HG03565 (cell line): ENCODE results near the gene XRCC3.

Experiments
- ATAC-seq: cut with Tn5 transposase; IDR thresholded peaks from one replicate; pipeline ENCODE4 v1.9.1; 2021; ENCODE audit warnings: mild to moderate bottlenecking, moderate library complexity; ENCODE audit not compliant: unreplicated experiment

Gene XRCC3

DNA sequence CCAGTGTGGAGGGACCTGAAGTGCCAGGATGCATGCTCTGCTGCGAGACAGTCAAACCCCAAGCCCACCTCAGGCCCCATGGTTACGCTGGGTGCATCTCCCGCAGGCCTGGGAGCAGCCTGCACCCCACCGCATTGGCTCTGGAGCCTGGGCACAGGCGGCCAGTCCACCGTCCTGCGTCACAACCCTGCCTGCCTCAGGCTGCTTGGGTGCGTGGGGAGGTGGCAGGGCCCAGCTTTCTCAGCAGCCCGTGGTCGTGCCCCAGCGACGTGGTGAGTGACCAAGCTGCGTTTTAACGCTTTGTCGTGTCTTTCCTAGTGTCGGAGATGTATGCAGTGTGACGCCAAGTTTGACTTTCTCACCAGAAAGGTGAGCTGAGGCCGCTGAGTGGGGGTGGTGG lies 11.2 kb upstream of the XRCC3 start:
- no peak for ATAC-seq

- no peak for ATAC-seq
Observed at GRCh38 chr14:103725739-103726395, 10.6 kb upstream of the XRCC3 start.

- no peak for ATAC-seq
Observed at GRCh38 chr14:103725001-103725682, 9.9 kb upstream of the XRCC3 start.

DNA sequence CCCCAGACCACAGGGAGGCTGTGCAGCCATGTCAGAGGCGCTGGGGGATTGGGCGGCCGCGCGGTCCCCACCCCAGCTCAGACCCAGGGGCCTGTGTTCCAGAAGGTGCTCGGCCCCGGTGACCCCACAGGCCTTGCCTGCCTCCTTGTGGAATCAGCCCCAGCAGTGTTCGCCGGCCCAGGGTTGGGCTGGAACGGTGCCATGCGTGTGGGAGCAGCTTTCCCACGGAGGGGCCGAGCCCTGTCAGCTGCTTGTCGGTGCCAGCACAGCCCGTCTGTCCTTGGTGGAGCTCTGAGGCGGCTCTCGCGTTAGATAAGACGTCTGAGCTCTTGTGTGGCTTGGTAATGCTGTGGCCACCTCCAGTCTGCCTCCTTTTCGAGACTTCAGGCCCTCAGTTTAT lies 8.9 kb upstream of the XRCC3 start:
- ATAC-seq = no peak

DNA sequence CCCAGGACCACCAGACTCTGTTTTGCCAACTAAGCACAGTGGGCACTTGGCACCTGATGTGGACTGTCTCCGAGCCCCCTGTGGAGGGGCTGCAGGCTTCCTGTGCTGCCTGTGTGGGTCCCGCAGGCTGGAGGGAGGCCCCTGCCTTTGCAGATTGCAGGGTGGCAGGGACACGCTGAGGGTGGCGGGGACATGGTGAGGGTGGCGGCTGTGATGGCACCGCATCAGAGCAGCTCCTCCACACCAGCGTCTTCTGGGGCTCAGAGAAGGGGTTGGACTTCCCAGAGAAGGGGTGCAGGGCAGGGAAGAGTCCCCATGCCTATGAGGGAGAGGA lies 8.5 kb upstream of the XRCC3 start:
- ATAC-seq = no peak

- no peak for ATAC-seq
Observed at GRCh38 chr14:103721334-103722120, 6.3 kb upstream of the XRCC3 start.

- no peak for ATAC-seq
Observed at GRCh38 chr14:103719751-103720150, 4.5 kb upstream of the XRCC3 start.

DNA sequence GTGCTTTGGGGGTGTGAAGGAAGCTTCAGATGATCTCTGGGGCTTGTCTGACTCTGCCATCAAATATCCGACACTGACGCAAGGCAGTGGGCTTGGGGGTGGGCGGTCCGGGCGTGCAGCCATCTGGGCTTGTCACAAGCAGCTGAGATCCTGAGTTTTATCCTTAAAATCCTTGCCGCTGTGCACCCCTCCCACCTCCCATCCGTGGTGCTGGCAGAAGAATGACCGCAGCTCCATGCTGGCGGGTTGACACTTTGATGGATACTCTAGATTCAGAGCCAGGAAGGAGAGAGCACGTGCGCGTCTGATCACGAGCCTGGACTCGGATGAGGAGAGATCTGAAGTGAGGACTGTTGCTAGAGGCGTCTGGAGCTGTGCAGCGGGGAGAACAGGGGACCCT lies 3.3 kb upstream of the XRCC3 start:
- no peak for ATAC-seq

DNA sequence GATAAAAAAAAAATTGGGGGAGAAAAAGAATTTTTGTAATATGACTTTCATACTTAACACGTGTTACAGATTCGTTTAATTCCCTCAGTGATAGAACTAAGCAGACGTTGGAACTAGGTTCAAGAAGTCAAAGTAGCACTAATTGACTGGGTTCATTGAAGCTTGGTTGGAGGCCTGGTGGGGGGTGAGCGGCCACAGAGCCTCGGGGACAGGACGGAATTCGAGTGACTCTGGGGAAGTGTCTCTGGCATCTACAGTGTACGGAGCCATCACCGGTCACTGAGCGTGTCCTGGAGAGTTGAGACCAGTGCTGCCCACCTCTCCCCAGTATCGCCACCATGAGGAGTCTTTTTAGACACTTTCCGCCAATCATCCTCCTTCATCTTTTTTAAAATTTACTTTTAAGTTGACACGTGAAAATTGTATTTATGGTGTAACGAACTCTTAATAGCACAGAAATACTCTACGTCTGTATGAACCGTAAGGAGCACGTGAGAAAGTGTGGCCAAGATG lies 1.7 kb upstream of the XRCC3 start:
- no peak for ATAC-seq

GRCh38 chr14:103716091-103716801 lies 995 bp upstream of the XRCC3 start:
- ATAC-seq = no peak

DNA sequence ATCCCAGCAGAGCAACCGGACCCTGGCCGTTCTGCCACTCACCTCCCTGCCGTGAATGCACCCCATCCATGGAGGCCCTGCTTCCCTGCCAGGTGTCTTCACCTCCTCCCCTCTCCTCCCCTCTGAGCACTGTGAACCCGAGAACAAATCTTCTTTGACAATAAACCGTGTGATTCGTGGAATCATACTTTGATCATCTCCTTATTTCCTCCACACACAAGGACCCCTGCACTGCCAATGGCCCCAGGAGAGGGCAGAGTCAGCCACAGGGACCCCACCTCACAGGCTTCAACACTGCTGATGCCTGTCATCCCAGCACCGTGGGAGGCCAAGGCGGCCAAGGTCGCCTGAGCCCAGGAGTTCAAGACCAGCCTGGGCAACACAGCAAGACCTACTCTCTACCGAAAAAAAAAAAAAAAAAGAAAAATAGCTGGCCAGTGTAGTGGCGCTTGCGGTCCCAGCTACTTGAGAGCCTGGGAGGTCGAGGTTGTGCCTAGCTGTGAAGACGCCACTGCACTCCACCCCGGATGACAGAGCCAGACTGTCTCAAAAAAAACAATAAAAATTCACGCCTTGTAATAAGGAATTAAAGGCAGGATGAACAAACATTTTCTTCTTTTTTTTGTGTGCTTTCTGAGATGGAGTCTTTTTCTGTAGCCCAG lies 1.1 kb downstream of the XRCC3 start:
- ATAC-seq = no peak

DNA sequence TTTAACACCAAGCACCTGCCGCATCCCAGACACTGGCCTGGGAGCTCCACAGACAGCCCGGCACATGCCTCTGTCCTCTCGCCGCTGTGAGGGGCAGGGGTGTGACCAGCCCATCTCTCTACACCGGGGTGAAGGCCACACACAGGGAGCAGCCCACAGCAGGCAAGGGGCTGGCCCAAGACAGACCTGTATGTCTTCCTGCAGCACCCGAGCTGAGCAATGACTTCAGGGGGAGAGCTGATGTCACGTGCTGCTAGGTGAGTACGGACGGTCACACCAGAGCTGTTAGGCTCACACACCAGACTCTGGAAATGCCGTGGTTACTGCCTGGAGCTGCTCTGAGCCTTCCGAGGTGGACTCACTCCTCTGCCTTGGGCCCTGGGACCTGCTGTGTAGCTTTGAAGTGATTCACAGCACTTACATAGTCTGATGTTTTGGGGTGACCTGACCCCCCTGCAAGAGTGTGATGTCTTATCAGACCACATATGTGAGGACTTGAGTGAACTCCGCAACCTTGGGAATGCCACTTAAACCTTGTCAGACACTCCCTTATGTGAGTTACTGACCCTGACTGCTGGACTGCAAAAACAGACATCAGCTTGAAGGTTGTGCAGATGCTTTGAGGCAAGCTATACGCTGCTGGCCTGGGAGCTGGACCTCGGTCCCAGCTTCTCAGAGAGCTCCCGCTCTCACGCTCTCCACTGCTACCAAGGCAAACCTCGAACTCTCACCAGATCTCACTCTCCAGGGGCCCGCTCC lies 1.8 kb downstream of the XRCC3 start:
- no peak for ATAC-seq

DNA sequence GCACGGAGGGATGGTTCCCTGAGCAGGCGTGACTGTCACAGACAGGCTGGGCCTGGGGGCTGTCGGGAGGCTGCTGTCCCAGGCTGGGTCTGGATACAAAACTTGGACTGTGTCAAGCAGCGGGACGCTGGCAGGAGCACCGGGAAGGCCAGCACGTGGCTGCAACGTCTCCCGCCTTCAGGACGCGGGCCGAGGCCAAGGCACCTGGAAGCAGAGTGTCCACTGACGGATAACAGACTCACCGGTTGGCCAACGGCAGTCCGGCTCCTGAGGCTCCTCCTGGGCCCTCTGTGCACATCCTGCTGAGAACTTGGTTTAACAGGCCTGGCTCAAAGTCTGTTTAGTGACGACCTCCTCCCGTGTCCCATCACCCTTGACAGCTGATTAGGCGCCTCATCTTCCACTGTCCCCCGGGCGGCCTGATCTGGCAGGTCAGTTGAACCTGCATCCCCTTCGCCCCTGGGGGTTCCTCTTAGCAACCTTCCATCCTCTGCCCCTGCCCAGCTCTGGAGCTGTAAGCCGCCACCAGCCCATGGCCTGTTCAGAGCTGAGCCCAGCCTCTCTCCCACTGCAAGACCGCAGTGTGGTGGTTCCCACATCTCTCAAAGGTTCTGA lies 2.5 kb downstream of the XRCC3 start:
- ATAC-seq = no peak

DNA sequence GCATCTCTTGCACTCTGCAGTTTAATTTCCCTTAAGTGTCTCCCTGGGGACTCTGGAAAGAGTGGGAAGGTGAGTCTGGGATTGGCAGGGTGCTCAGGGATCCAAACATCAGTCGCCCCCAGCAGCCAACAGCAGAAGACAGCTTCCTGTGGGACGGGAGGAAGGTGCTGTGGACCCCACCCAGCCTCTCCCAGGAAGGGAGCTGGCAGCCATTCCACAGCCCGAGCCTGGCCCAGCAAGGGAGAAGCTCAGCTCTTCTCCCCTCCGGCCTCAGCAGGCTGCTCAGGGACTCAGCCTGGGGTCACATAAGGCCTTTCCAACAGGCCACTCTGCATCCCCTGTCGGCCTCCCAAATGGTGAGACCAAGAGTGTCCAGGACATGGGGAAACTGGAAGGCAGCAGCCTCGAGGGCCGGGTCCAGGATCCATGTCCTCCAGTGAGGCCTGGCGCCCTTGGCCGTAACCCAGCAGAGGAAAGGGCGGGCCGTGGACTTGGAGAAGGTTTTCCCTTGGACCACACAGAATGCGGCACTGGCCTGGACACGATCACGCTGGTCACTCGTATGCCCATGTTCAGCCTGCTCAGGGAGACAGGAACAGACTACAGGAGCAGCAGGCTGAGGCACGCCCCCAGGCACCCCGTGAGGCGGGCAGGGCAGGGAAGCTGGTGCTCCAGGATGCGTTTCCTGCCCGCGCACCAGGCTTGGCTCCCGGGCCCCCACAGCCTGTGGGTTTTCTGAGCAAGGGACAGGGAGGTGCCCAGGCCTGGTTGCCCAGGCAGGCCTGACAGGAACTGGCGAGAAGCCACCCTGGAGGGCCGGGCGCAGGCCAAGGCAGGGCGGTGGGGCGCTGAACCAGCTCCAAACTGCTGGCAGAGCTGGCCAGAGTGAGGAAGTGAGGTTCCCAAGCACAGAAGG lies 3.5 kb downstream of the XRCC3 start:
- ATAC-seq = no peak

GRCh38 chr14:103710771-103711377 lies 4.4 kb downstream of the XRCC3 start:
- no peak for ATAC-seq

GRCh38 chr14:103709814-103710213 lies 5.4 kb downstream of the XRCC3 start:
- ATAC-seq = no peak

DNA sequence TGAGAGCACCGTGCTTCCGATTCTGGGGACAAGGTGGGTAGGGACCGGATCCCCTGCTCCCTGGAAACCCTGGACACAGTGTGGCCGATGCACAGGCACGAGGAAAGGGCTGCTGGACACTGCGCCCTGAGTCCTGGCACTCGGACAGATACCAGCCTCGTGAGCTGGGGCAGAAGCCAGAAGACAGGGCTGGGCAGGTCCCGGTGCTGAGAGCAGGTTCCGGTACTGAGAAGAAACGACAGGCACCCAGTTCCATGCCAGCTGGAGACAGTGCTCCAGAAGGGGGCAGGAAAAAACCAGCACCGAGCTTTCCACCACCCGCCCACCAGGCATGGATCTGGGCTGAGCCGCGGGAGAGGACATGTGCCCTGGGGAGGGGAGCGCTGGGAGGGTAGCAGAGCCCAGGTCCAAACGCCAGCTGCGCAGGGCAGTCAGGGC lies 6.5 kb downstream of the XRCC3 start:
- ATAC-seq = no peak
